Ishikawa (cell line): ENCODE measurements around the gene BLOC1S3.

Experiments
- CEBPB ChIP-seq: IDR thresholded peaks from 2 replicates; pipeline ENCODE4 v1.6.1; 2012
- CREB1 ChIP-seq: IDR thresholded peaks from 2 replicates; pipeline ENCODE4 v1.6.1; 2012; ENCODE audit warnings: low read depth
- EGR1 ChIP-seq: IDR thresholded peaks from 2 replicates; pipeline ENCODE4 v1.6.1; 2012
- EP300 ChIP-seq: IDR thresholded peaks from 2 replicates; pipeline ENCODE4 v1.6.1; 2012; ENCODE audit warnings: borderline replicate concordance
- FOXM1 ChIP-seq: IDR thresholded peaks from 2 replicates; pipeline ENCODE4 v1.6.1; 2012; ENCODE audit warnings: low read depth, borderline replicate concordance
- MAX ChIP-seq: IDR thresholded peaks from 2 replicates; pipeline ENCODE4 v1.6.1; 2012
- NFIC ChIP-seq: IDR thresholded peaks from 2 replicates; pipeline ENCODE4 v1.6.1; 2012
- RAD21 ChIP-seq: IDR thresholded peaks from 2 replicates; pipeline ENCODE4 v1.6.1; 2012; ENCODE audit warnings: low read depth
- REST ChIP-seq: IDR thresholded peaks from 2 replicates; pipeline ENCODE4 v1.6.1; 2012; ENCODE audit warnings: low read depth, mild to moderate bottlenecking
- TAF1 ChIP-seq: IDR thresholded peaks from 2 replicates; pipeline ENCODE4 v1.6.1; 2012; ENCODE audit warnings: low read depth, mild to moderate bottlenecking
- TCF12 ChIP-seq: IDR thresholded peaks from 2 replicates; pipeline ENCODE4 v1.6.1; 2012; ENCODE audit warnings: low read depth
- TEAD4 ChIP-seq: IDR thresholded peaks from 2 replicates; pipeline ENCODE4 v1.6.1; 2012
- USF1 ChIP-seq: IDR thresholded peaks from 2 replicates; pipeline ENCODE4 v1.6.1; 2012
- YY1 ChIP-seq: IDR thresholded peaks from 2 replicates; pipeline ENCODE4 v1.6.1; 2012; ENCODE audit warnings: low read depth
- ZBTB7A ChIP-seq: IDR thresholded peaks from 2 replicates; pipeline ENCODE4 v1.6.1; 2012; ENCODE audit warnings: low read depth

The BLOC1S3 gene

GRCh38 chr19:45153339-45154063 is 25.1 kb upstream of the BLOC1S3 start:
- no peak for TF ChIP-seq YY1
- TF ChIP-seq ZBTB7A = no peak
- TF ChIP-seq RAD21 = no peak
- TF ChIP-seq REST = no peak
- no peak for TF ChIP-seq TEAD4
- no peak for TF ChIP-seq USF1
- TF ChIP-seq CREB1 = no peak

GRCh38 chr19:45154064-45154827 is 24.3 kb upstream of the BLOC1S3 start:
- TF ChIP-seq MAX (no peak), TEAD4 (no peak), EGR1 (no peak), EP300 (no peak), TCF12 (no peak), YY1 (no peak)

GRCh38 chr19:45156011-45156630 is 22.5 kb upstream of the BLOC1S3 start:
- no peak for TF ChIP-seq MAX
- TF ChIP-seq RAD21 = no peak

- TF ChIP-seq REST (no peak), CREB1 (no peak), TCF12 (no peak), TEAD4 (no peak), ZBTB7A (no peak), YY1 (no peak), RAD21 (no peak), MAX (no peak), USF1 (no peak), CEBPB (no peak), EGR1 (no peak), NFIC (no peak), TAF1 (no peak), EP300 (no peak)
Observed at GRCh38 chr19:45156751-45157150, 21.8 kb upstream of the BLOC1S3 start.

- TF ChIP-seq TAF1 (no peak), FOXM1 (no peak), ZBTB7A (no peak), NFIC (no peak), REST (no peak), CEBPB (no peak), YY1 (no peak), TEAD4 (no peak), MAX (no peak), RAD21 (no peak), USF1 (no peak), EGR1 (no peak), TCF12 (no peak), CREB1 (no peak)
Observed at GRCh38 chr19:45158503-45159209, 19.9 kb upstream of the BLOC1S3 start.
